Neural progenitor cell (in vitro differentiated cells): Measurements from ENCODE around the gene CNTROB. TPM values are rescaled to one million over a fixed set of nuclear protein-coding genes. Genes with fewer than 3 reads are reported as not detected.

ENCODE experiments used
- DNase-seq: peaks from one replicate; pipeline ENCODE4 v3.0.0-alpha.2; 2016; ENCODE audit warnings: low spot score
- H2AFZ ChIP-seq: fragments of 200-600 bp; sonication (generic); replicated peaks from 2 replicates; pipeline ENCODE4 v1.6.1; 2016; ENCODE audit warnings: antibody characterized with exemption
- H3F3A ChIP-seq: fragments of 200-600 bp; sonication (generic); 2 replicates; pipeline ENCODE4 v1.6.1; 2016; ENCODE audit warnings: antibody characterized with exemption, low read depth
- H3K27ac ChIP-seq: fragments of 200-600 bp; sonication (generic); 2 replicates; pipeline ENCODE4 v1.5.1; 2016; ENCODE audit warnings: mild to moderate bottlenecking
- H3K27me3 ChIP-seq: fragments of 200-600 bp; sonication (generic); 2 replicates; pipeline ENCODE4 v1.6.1; 2016; ENCODE audit warnings: mild to moderate bottlenecking, moderate library complexity
- H3K36me3 ChIP-seq: fragments of 200-600 bp; sonication (generic); 2 replicates; pipeline ENCODE4 v1.5.1; 2016
- H3K4me1 ChIP-seq: fragments of 200-600 bp; sonication (generic); 2 replicates; pipeline ENCODE4 v1.6.1; 2016; ENCODE audit warnings: mixed run types
- H3K4me2 ChIP-seq: fragments of 200-600 bp; sonication (generic); 2 replicates; pipeline ENCODE4 v1.6.1; 2016
- H3K4me3 ChIP-seq: fragments of 200-600 bp; sonication (generic); 2 replicates; pipeline ENCODE4 v1.5.1; 2016
- H3K79me2 ChIP-seq: fragments of 200-600 bp; sonication (generic); 2 replicates; pipeline ENCODE4 v1.6.1; 2016; ENCODE audit warnings: low read depth
- H3K9ac ChIP-seq: fragments of 200-600 bp; sonication (generic); 2 replicates; pipeline ENCODE4 v1.6.1; 2016
- H3K9me3 ChIP-seq: fragments of 200-600 bp; sonication (generic); 2 replicates; pipeline ENCODE4 v1.5.1; 2016; ENCODE audit warnings: low read depth
- H4K20me1 ChIP-seq: fragments of 200-600 bp; sonication (generic); 2 replicates; pipeline ENCODE4 v1.6.1; 2016; ENCODE audit warnings: low read depth
- H3K27ac Mint-ChIP-seq: 3 replicates; pipeline ENCODE4 v1.8.0; 2021; ENCODE audit warnings: mixed read lengths
- H3K27me3 Mint-ChIP-seq: 2 replicates; pipeline ENCODE4 v1.8.0; 2022; ENCODE audit warnings: low read depth, mild to moderate bottlenecking, inconsistent platforms, moderate library complexity, mixed read lengths; ENCODE audit not compliant: insufficient read depth
- H3K36me3 Mint-ChIP-seq: 3 replicates; pipeline ENCODE4 v1.8.0; 2021; ENCODE audit warnings: mixed read lengths
- H3K4me1 Mint-ChIP-seq: 3 replicates; pipeline ENCODE4 v1.8.0; 2021; ENCODE audit warnings: mixed read lengths
- H3K4me3 Mint-ChIP-seq: 3 replicates; pipeline ENCODE4 v1.8.0; 2021; ENCODE audit warnings: mild to moderate bottlenecking, moderate library complexity, mixed read lengths
- H3K9me3 Mint-ChIP-seq: 3 replicates; pipeline ENCODE4 v1.8.0; 2020; ENCODE audit warnings: mixed read lengths
- CTCF ChIP-seq: fragments of 200-600 bp; sonication (generic); IDR thresholded peaks from 2 replicates; pipeline ENCODE4 v1.5.1; 2017; ENCODE audit warnings: antibody characterized with exemption, mild to moderate bottlenecking
- EZH2 ChIP-seq: fragments of 200-600 bp; sonication (generic); IDR thresholded peaks from 2 replicates; pipeline ENCODE4 v1.6.1; 2017; ENCODE audit warnings: antibody characterized with exemption, mild to moderate bottlenecking, moderate library complexity
- EZH2phosphoT487 ChIP-seq: fragments of 200-600 bp; sonication (generic); IDR thresholded peaks from 2 replicates; pipeline ENCODE4 v1.6.1; 2017; ENCODE audit warnings: antibody characterized with exemption
- total RNA-seq: library from RNA; depleted of rRNA; stranded (reverse); fragments of >200 nt; gene quantifications from 2 replicates; pipeline ENCODE4 v1.2.3, GENCODE V29; 2015; ENCODE audit warnings: low replicate concordance

Gene CNTROB
- total RNA-seq, 1 donor from 2014 or later, result 21.2 TPM

DNA sequence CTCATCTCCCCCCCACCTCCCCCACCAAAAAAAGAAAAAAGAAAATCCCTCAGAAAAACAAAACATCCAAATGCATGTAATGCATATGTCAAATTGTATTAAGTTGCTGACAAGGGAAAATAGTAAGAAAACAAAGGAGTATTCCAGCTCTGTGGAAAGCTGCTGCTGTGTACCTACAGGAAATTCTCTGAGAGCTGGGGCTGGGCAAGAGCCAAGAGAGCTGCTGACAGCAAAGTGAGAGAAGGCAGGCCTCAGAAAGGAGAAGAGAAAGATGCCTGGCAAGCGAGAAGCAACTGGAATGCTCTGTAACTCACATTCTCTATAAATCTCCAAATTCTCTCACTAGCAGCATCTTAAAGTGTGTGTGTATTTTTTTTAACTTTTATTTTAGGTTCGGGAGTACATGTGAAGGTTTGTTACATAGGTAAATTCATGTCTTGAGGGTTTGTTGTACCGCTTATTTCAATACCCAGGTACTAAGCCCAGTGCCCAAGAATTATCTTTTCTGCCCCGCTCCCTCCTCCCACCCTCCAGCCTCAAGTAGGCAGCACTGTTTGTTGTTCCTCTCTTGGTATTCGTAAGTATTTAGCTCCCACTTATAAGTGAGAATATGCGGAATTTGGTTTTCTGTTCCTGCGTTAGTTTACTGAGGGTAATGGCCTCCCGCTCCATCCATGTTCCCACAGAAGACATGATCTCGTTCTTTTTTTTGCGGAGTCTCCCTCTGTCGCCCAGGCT is 24.4 kb downstream of the CNTROB start:
- Mint-ChIP-seq H3K27me3 (peaks cover 2% of the 10 kb centered on the region), H3K4me1 (no peaks in the 10 kb centered on the region), H3K27ac (no peak overlapping the region), H3K4me3 (no peak overlapping the region), H3K9me3 (no peaks in the 10 kb centered on the region), H3K36me3 (no peaks in the 10 kb centered on the region)
- no peaks in the 10 kb centered on the region for H4K20me1 ChIP-seq
- no peaks in the 10 kb centered on the region for H3K4me1 ChIP-seq
- H3K27ac ChIP-seq, result no peak overlapping the region
- no peak for DNase-seq
- H3K27me3 ChIP-seq, result no peaks in the 10 kb centered on the region
- no peaks in the 10 kb centered on the region for H3K79me2 ChIP-seq
- H3K9me3 ChIP-seq, result no peaks in the 10 kb centered on the region
- no peak for TF ChIP-seq EZH2
- no peak for TF ChIP-seq EZH2phosphoT487
- no peak for TF ChIP-seq CTCF
- no peaks in the 10 kb centered on the region for H3F3A ChIP-seq
- H3K9ac ChIP-seq, result no peak overlapping the region
- no peak overlapping the region for H3K4me3 ChIP-seq
- H3K4me2 ChIP-seq, result no peak overlapping the region
- H2AFZ ChIP-seq, result no peak overlapping the region
- H3K36me3 ChIP-seq, result no peaks in the 10 kb centered on the region

DNA sequence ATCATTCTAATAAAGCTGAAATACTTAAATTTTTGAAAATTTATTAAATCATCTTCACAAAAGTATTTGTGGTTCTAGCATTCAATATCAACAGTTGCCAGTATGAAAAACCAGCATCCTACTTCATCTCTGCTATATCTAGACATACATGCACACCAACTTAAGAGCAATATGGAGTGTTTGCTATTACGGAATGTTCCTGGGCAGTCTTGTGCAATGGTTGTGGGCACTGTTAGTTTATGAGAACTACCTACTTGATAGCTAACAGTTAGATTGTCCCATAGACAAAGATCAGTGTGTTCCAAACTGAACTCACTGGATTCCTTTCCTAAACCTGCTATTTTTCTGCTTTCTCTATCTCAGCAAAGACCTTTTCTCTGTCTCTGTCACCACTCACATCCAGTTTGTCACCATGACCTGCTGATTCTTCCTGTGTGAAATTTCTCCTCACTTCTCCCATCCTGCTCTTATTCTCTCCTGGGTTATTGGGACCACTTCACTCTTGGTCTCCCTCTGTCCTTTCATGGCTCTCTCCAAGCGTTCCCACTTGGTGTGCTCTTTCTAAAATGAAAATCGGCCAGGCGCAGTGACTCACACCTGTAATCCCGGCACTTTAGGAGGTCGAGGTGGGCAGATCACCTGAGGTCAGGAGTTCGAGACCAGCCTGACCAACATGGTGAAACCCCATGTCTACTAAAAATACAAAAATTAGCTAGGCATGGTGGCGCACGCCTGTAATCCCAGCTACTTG is 27.7 kb downstream of the CNTROB start:
- no peaks in the 10 kb centered on the region for H3K4me1 Mint-ChIP-seq
- TF ChIP-seq EZH2 (no peak), EZH2phosphoT487 (no peak), CTCF (no peak)

DNA sequence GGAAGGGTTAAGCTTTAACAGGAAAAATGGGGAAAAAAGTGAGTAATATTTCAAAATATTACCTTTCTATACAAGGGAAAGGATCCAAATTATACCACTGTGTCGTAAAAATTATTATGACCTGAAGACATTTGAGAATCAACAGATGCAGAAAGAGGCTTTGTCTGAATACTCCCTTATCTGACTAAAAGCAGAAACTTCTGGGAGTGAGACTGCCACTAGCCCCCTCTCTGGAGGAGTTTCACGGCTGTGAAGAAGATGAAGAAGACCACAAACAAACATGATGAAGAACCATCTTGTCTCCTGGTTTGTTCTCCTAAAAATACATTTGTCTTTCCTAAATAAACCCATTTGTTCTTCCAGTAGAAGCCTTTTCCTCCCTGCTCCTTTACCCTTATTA is 29.4 kb downstream of the CNTROB start:
- Histone ChIP-seq H2AFZ (no peak overlapping the region), H3K27ac (no peak overlapping the region), H3K4me1 (no peaks in the 10 kb centered on the region), H3F3A (no peaks in the 10 kb centered on the region), H3K36me3 (no peaks in the 10 kb centered on the region), H3K4me2 (no peak overlapping the region), H3K9me3 (no peaks in the 10 kb centered on the region), H3K9ac (no peak overlapping the region), H3K79me2 (no peaks in the 10 kb centered on the region), H3K27me3 (no peaks in the 10 kb centered on the region), H4K20me1 (no peaks in the 10 kb centered on the region), H3K4me3 (no peak overlapping the region)
- Mint-ChIP-seq H3K36me3 (no peaks in the 10 kb centered on the region), H3K27ac (no peak overlapping the region), H3K9me3 (no peaks in the 10 kb centered on the region), H3K4me3 (no peak overlapping the region), H3K27me3 (peaks cover 2% of the 10 kb centered on the region), H3K4me1 (no peaks in the 10 kb centered on the region)
- no peak for DNase-seq
- TF ChIP-seq EZH2 (no peak), EZH2phosphoT487 (no peak), CTCF (no peak)

More for the DNA sequence above, 27.7 kb downstream of the CNTROB start:
- no peaks in the 10 kb centered on the region for H4K20me1 ChIP-seq
- no peak overlapping the region for H3K27ac Mint-ChIP-seq
- no peaks in the 10 kb centered on the region for H3K36me3 Mint-ChIP-seq
- H3K4me2 ChIP-seq, result no peak overlapping the region
- H3K27me3 Mint-ChIP-seq, result peaks cover 2% of the 10 kb centered on the region
- H3K9me3 ChIP-seq, result no peaks in the 10 kb centered on the region
- H3K36me3 ChIP-seq, result no peaks in the 10 kb centered on the region
- H3K4me3 Mint-ChIP-seq, result no peak overlapping the region
- H3K27ac ChIP-seq, result no peak overlapping the region
- no peaks in the 10 kb centered on the region for H3K27me3 ChIP-seq
- no peak overlapping the region for H3K4me3 ChIP-seq
- no peak overlapping the region for H2AFZ ChIP-seq
- no peaks in the 10 kb centered on the region for H3K79me2 ChIP-seq
- no peak overlapping the region for H3K9ac ChIP-seq
- H3F3A ChIP-seq, result no peaks in the 10 kb centered on the region
- no peak for DNase-seq
- no peaks in the 10 kb centered on the region for H3K4me1 ChIP-seq
- H3K9me3 Mint-ChIP-seq, result no peaks in the 10 kb centered on the region
